ENCODE measurements around the gene SEMA7A.
"Not testable (repeated sequence)": the region's sequence is repeated elsewhere in the genome, so short reads cannot be mapped to it uniquely, and the experiment has no call there.

SEMA7A gene

DNA sequence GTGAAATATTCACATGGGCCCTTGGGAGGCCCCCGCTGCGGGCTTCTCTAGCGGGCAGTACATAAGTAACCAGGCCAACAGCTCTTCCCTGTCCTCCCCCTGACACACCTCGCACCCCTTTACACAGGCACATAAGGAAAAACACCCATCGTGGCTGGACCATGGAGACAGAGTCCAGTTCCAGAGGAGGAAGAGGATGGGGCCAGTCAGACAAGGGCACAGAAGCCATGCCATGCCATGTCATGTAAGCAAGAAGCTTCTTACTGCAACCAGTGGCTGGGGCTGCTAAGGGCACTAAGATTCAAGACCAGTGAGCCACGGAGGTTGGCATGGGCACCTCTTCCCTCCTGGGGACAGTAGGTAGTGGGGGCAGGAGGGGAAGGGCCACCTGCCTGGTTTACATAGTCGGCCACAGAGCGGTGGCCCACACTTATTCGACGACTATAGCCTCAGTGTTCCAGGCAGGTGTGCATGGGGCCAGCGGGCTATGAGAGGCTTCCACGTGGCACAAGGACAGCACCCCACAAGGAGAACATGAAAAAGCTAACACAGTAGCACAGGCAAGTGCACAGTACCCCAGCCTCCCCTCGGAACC lies 60.6 kb downstream of the SEMA7A start:
- DNase-seq (ENCODE audit: low read depth), result no peak

DNA sequence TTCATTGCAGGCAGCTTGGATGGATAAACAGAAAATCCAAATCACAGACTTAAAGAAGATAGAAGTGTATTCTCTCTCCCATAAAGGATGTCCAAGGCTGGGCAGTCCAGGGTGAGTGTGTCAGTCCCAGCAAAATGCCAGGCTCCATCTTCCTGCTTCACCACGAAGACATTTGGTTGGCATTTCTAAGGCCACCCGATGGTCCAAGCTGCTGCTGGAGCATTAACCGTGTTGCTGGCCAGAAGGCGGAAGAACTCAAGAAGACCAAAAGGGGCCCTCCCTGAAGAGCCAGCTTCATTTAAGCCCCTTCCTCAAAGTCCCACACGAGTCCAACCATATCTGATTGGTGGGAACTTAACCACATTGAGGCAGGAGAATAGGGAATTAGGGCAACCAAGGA lies 63.3 kb downstream of the SEMA7A start:
- no peak for DNase-seq (ENCODE audit: low read depth)

DNA sequence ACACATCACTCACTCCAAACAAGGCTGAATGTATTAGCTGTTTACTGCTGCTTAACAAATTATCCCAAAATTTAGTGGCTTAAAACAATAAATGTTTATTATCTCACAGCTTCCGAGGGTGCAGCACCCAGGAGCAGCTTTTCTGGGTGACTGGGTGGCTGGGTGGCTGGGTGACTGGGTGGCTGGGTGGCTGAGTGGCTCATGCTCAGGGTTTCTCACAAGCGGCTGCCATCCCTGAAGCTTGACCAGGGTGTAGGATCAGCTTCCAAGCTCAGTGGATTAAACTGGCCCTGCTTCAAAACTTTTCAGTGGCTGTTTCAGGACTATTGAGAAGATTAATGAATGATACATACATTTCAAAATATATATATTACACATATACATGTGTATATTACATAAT lies 64.0 kb downstream of the SEMA7A start:
- no peak for DNase-seq (ENCODE audit: low read depth)

DNA sequence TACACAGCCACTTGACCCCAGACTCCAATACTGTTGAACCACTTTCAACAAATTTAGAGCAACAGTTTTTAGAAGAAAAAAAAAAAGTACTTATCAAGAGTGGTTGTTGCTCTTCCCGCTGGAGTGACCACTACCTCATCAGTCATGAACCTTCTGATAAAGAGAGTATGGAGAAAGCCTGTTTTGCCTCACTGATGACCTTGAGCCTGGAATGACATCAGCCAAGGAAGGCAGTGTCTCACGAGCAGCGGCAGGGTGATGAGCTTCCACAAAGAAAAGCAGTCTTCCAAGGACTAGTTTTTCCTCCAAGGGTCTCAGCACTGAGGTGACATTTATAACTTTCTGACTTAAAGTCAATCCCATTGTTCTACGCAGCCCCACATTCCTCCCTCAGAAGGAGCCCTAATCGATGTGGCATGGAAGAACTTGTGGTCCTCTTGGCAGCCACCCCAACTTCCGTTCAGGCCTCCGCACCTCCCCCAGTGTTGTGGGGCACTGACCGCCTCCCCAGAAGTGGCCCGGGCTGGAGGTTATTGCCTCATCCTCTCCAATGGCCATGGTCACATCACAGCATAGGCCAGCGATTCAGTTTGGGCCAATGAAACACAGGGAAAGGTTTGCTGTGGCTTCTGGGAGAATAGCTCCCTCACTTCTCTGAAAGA lies 64.5 kb downstream of the SEMA7A start:
- peak; percentile 97 for DNase-seq (ENCODE audit: low read depth)

DNA sequence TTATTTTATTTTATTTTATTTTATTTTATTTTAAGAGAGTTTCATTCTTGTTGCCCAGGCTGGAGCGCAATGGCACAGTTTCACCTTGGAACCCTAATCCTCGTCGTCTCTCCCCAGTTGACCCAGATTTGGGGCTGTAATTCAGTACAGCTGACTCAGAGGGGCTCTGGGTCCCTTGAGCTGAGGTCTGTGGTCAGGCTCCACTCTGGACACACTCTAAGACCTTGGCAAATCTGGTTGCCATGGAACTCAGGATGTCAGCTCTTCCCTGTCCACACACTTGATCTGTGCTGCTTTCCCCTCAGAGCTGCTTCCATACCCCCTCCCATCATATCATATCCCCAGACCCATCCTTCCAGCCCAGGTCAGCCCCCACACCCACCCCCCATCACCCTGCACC lies 65.6 kb downstream of the SEMA7A start:
- peak; percentile 77 for DNase-seq (ENCODE audit: low read depth)

DNA sequence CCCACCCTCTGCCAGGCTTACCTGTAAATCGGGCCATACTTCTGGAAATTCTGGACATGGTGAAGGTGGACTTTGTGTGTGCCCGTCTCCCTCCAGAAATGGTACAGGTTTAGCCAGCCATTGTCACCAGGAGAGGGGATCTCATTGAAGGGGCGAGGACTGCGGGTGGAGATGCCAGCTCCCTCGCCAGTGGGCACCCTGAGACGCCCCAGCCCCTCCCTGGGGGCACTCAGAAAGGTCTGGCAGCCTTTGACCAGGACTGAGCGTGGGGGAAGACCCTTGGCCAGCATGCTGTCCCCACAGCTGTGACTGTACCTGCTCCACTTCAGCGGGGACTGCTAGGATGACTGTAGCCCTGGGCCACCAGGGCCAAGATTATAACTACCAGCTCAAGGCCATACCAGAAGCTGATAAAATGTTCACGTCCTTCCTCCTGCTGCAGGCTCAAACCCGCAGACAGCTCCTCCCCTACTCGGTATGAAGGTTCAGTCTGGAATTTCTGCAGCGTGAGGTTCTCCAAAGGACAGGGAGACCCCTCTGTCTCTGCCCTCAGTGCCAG lies 66.4 kb downstream of the SEMA7A start, which contains the start of gene CYP11A1:
CYP11A1 (minus strand) TSS at position 351 of the 559 bp plus-strand sequence; CDS start at position 290, 61 bp downstream.
- DNase-seq (ENCODE audit: low read depth), result peak; percentile 50

DNA sequence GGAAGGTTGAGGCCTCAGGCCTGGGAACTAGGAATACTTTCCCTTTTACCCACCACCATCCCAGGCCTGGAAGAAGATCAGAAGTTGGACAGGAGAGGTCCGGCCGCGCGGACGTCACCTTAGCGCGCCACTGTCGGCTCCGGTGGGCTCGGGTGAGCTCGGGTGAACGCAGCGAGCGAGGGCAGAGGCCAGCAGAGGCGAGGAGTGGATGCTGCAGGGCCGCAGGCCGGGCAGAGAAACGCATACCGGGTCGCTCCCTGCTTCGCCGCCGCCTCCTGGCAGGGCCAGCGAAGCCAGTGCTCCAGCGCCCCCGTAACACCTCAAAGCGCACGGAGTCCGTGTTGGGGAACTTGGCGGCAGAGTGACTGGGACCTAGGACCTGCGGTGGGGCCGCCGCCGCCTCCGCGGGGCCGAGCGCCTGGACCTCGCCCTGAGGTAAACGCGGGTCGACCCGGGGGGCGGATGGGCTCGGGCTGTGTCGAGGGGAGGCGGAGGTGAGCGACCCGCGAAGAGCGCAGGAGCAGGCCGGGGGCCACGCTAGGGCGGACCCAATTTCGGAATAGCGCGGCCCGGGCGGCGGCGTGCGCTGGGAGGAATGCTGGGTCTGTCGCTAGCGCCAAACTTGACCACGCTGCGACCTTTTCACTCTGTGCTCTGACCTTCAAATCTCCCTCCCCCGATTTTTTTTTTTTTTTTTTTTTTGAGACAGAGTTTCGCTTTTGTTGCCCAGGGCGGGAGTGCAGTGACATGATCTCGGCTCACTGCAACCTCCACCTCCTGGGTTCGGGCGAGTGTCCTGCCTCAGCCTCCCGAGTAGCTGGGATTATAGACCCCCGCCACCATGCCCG lies 67.9 kb downstream of the SEMA7A start:
- peak; percentile 80 for DNase-seq (ENCODE audit: low read depth)

DNA sequence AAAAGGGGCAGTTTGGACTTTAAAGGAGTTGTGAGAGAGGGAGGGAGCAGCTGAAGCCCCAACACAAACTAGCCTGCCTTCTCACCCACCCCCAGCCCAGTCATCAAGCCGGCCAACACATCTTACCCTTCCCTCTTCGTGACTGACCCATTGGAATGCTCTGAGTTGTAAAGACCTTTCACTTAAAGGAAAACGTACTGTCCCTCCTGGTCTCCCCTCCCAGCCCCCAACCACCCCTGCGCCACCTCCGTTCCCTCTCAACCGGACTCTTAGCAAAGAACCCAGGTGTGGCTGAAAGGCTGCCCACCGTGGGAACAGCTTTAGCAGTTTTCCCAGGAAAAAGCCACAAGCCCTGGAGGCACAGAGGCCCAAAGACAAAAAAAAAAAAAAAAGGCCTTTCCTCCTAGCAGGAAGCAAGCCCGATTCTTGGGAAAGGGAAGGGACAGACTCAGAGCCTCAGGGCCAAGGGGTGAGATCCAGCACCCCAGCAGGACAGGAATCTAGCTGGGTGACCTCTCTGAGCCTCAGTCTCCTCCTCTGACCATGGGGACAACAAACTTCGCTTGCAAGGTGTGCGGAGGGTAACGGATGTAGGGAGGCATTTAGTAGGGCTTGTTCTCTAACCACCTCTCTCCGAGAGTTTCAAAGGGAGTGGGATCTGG lies 68.7 kb downstream of the SEMA7A start:
- no peak for DNase-seq (ENCODE audit: low read depth)

DNA sequence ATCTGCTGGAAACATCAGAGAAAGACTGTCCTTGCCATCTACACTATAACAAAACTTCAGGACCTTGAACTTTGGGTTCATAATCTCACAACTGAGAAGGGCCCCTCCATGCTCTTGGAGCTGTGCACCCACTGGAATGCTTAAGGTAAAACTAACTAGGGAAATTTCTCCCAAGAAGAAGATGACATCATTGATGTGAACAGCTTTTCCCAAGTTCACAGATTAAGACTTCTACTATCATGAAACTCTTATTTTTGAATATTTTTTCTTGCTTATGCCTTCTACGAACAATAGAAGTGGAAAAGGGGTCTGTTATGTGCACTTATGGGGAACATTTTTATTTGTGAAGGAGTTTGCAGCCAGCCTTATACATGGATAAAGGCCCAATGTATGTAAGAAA lies 71.3 kb downstream of the SEMA7A start:
- DNase-seq (ENCODE audit: low read depth), result no peak

DNA sequence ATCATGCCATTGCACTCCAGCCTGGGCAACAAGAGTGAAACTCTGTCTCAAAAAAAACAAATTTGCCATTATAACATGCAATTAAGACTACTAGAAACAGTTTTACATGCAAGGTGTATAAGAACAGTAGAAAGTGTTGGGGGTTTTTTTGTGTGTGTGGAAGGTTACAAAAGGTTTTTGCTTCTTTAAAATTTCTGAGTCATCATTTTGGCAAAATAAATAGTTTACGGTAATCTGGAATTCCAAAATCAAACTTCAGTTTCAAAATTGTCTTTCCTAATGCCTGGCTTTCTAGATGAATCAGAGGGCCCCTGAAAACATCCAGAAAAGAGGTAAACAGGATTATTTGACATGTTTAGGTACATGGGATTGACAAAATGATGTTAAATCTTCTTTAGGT lies 72.9 kb downstream of the SEMA7A start:
- DNase-seq (ENCODE audit: low read depth), result peak; percentile 32

DNA sequence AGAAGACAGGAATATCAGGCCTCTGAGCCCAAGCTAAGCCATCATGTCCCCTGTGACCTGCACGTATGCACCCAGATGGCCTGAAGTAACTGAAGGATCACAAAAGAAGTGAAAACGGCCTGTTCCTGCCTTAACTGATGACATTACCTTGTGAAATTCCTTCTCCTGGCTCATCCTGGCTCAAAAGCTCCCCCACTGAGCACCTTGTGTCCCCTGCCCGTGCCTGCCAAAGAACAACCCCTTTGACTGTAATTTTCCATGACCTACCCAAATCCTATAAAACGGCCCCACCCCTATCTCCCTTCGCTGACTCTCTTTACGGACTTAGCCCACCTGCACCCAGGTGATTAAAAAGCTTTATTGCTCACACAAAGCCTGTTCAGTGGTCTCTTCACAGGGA lies 74.4 kb downstream of the SEMA7A start:
- DNase-seq (ENCODE audit: low read depth), result not testable (repeated sequence)

Measured in amniotic epithelial cell (primary cell).